HK-2 (cell line): ENCODE results near the gene NOL4.
"Not testable (repeated sequence)": the region's sequence is repeated elsewhere in the genome, so short reads cannot be mapped to it uniquely, and the experiment has no call there.

ENCODE experiments used
- DNase-seq: peaks from one replicate; pipeline ENCODE4 v3.0.0-alpha.2; 2018; ENCODE audit not compliant: unreplicated experiment

NOL4 gene

GRCh38 chr18:34224423-34225217 lies at the start of gene NOL4:
Gene NOL4 (minus strand): TSS chr18:34224913. CDS start chr18:34223253, 1,660 bp downstream.
- DNase-seq, result peak; percentile 54

DNA sequence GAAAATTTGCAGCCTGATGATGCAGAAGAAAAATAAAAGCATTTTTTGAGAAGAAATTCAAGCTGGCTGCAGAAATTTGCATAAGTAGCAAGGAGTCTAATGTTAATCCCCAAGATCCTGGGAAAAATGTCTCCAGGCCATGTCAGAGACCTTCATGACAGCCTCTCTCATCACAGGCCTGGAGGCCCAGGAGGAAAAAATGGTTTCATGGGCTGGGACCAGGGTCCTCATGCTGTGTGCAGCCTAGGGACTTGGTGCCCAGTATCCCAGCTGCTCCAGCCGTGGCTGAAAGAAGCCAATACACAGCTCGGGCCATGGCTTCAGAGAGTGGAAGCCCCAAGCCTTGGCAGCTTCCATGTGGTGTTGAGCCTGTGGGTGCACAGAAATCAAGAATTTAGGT lies 41.3 kb upstream of the NOL4 start:
- not testable (repeated sequence) for DNase-seq

- no peak for DNase-seq
These were observed 37.4 kb upstream of the NOL4 start for GRCh38 chr18:34261865-34262780.

DNA sequence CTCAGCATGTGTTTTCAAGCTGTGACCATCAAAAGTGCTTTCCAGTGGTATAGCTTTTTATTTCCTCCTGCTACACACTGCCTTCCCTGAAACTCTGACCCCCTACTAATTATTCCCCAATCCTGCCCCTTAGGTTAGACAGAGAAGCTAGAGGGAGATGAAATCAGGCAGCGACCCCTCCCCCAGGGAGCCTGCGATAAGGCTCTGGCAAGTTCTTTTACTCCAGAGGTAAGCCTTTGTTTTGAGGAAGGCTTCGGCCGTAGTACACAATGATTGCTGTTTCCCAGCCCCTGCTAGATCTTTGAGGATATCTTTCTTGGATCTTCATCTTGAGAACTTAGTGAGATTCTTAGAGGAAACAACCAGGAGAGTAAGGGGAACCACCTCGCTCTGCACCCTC lies 33.5 kb upstream of the NOL4 start:
- DNase-seq, result no peak

GRCh38 chr18:34251919-34252318 lies 27.2 kb upstream of the NOL4 start:
- DNase-seq, result no peak

DNA sequence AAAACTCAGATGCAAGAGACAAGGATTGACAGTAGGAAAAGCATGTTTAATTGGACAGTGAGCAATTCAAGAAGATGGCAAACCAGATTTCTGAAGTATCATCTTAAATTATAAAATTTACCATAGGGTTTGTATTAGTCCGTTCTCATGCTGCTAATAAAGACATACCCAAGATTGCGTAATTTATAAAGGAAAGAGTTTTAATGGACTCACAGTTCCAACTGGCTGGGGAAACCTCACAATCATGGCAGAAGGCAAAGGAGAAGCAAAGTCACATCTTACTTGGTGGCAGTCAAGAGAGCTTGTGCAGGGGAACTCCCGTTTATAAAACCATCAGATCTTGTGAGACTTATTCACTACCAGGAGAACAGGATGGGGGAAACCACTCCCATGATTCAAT lies 24.0 kb upstream of the NOL4 start:
- no peak for DNase-seq

DNA sequence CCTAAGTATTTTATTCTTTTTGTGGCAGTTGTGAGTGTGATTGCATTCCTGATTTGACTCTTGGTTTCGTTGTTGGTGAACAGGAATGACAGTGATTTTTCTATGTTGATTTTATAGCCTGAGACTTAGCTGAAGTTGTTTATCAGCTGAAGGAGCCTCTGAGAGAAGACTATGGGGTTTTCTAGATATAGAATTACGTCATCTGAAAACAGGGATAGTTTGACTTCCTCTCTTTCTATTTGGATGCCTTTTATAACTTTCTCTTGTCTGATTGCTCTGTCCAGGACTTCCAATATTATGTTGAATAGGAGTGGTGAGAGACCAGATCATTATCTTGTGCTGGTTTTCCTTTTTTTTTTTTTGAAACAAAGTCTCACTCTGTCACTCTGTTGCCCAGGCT lies 18.0 kb upstream of the NOL4 start:
- DNase-seq, result no peak

DNA sequence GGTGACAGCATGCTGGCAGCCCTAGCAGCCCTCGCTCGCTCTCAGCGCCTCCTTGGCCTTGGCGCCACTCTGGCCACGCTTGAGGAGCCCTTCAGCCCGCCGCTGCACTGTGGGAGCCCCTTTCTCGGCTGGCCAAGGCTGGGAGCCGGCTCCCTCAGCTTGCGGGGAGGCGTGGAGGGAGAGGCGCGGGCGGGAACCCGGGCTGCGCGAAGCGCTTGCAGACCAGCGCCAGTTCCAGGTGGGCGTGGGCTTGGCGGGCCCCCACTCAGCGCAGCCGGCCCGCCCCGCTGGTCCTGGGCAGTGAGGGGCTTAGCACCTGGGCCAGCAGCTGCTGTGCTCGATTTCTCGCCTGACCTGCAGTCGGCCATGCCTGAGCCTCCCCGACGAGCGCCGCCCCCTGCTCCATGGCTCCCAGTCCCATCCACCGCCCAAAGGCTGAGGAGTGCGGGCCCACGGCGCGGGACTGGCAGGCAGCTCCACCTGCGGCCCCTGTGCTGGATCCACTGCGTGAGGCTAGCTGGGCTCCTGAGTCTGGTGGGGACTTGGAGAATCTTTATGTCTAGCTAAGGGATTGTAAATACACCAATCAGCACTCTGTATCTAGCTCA lies 9.2 kb upstream of the NOL4 start:
- DNase-seq, result not testable (repeated sequence)

GRCh38 chr18:34225218-34225553 lies 473 bp upstream of the NOL4 start:
- no peak for DNase-seq

DNA sequence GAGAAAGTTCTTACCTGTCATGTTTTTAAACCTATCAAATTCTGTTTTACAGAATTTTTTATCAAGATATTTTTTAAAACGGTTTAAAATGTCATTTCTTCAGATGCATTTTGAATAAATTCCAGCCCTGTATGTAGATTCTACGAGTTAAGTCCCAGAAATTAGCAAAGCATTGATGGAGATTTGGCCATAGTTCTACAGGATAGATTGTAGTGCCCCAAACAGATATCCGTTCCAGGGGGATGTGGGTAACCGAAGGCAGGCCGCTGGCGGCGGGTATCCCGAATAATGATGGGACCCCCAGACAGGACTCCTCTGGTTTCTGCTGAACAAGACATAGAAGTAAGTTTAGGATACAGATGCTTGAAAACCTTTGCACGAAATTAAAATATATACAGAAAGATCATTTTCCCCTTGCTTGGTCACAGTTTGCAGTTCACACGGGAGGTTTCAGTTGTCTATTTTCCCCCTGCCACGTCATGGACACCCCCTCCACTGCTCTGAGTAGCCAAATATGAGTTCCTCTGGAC lies 755 bp downstream of the NOL4 start:
- DNase-seq, result no peak

GRCh38 chr18:34223164-34223892 lies 1.4 kb downstream of the NOL4 start:
- peak; percentile 20 for DNase-seq

GRCh38 chr18:34222307-34223163 lies 2.2 kb downstream of the NOL4 start:
- DNase-seq, result peak; percentile 31

DNA sequence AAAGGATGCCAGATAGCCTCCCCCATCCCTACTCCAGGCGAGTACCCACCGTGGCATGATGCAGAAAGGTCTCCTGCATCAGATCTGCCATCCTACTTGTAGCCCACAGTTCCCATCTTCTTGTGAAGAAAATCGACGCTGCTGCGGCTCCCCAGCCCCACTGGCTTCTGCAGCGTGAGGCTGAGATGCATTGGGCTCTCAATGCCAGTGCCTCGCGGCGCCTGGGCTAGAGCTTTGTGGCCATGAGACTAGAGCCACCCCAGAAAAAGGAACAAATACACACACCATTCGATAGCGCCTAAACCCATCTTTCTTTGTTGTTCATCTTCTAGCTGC lies 2.8 kb downstream of the NOL4 start:
- DNase-seq, result no peak

GRCh38 chr18:34220081-34220815 lies 4.5 kb downstream of the NOL4 start:
- no peak for DNase-seq

DNA sequence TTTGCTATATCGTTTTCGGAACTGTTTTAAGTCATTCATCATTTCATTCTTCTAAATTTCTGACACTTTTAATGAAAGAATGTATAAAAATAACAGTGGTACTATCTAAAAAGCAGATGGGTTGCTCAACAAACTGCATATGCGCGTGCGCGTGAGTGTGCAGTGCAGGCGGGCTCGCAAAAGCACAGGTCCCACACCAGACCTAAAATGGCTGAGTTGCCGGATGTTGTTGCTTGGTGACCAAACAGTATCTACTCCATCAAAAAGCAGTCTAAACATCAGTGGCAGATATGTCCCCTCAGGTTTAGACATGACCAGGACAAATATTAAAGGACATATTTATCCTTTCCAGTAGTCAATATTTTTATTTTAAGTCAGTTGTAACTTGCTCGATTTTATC lies 5.1 kb downstream of the NOL4 start:
- no peak for DNase-seq

- DNase-seq, result no peak
These were observed 12.2 kb downstream of the NOL4 start for GRCh38 chr18:34212511-34212910.

DNA sequence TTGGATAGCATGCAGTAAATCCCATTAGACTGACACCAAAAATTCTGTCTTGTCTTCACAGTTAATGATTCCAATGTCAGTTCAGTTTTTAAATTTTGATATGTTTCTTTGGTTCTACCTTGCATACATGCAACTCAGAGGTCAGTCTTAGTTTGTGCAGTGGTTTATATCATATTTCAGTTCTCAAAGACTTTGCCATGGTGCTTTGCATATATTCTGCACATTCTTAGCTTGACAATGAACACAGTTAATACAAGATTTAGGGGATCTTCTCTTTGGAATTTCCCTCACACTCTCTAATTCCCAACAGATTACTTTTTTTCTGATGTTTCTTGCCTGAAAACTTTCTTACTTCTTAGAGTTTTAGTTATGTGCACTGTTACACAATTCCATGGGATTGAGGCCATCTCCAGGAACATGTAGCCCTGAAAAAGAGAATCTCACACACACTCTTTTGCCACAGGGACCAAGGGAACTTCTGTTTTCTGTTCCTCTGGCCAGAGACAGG lies 17.3 kb downstream of the NOL4 start:
- DNase-seq, result no peak

- no peak for DNase-seq
These were observed 20.8 kb downstream of the NOL4 start for GRCh38 chr18:34203866-34204265.

- no peak for DNase-seq
These were observed 28.5 kb downstream of the NOL4 start for GRCh38 chr18:34196256-34196655.

GRCh38 chr18:34194239-34194638 lies 30.5 kb downstream of the NOL4 start:
- DNase-seq, result no peak
